Skeletal muscle tissue (tissue), 4 donors: ENCODE results near the gene IGF2BP1. TPM values are rescaled to one million over a fixed set of nuclear protein-coding genes. Genes with fewer than 3 reads are reported as not detected.

Experiments used
- H3K27ac ChIP-seq: one replicate; pipeline ENCODE4 v1.7.0; 2013; ENCODE audit warnings: mild to moderate bottlenecking, low read depth, low read length, inconsistent platforms
- H3K27me3 ChIP-seq, 3 donors: one replicate each; pipeline ENCODE4 v1.7.0; 2013; ENCODE audit warnings: low read length in 3 of 3; ENCODE audit not compliant: control insufficient read depth in 3 of 3, insufficient read depth in 3 of 3
- H3K36me3 ChIP-seq, 3 donors: one replicate each; pipeline ENCODE4 v1.7.0; 2013; ENCODE audit warnings: low read length in 3 of 3; ENCODE audit not compliant: control insufficient read depth in 3 of 3, insufficient read depth in 3 of 3
- H3K4me1 ChIP-seq, 3 donors: one replicate each; pipeline ENCODE4 v1.7.0; 2013; ENCODE audit warnings: low read length in 3 of 3, mild to moderate bottlenecking in 3 of 3; ENCODE audit not compliant: control insufficient read depth in 3 of 3, insufficient read depth in 3 of 3
- H3K4me3 ChIP-seq, 3 donors: one replicate each; pipeline ENCODE4 v1.7.0; 2013; ENCODE audit warnings: low read length in 3 of 3
- H3K9ac ChIP-seq, 3 donors: one replicate each; pipeline ENCODE4 v1.7.0; 2013; ENCODE audit warnings: low read length in 3 of 3, mild to moderate bottlenecking in 3 of 3, moderate library complexity in 2 of 3, low read depth in 1 of 3
- H3K9me3 ChIP-seq, 3 donors: one replicate each; pipeline ENCODE4 v1.7.0; 2013; ENCODE audit warnings: low read length in 3 of 3; ENCODE audit not compliant: control insufficient read depth in 3 of 3
- total RNA-seq: library from RNA; depleted of rRNA; stranded (reverse); fragments of >200 nt; gene quantifications from one replicate; pipeline ENCODE4 v1.2.3, GENCODE V29; 2014
- donor health status: Osteomylitis.

Gene IGF2BP1
- total RNA-seq, 1 donor from 2014 or later: 4.7 TPM

GRCh38 chr17:49049265-49049664, 52.1 kb downstream of the IGF2BP1 start:
- Histone ChIP-seq H3K36me3 (no peaks in the 10 kb centered on the region), H3K9me3 (no peaks in the 10 kb centered on the region), H3K9ac (no peak overlapping the region), H3K4me3 (no peak overlapping the region), H3K4me1 (peaks cover 0 to 3% (median 0%) of the 10 kb centered on the region in 3 donors), H3K27me3 (peaks cover 5 to 25% (median 14%) of the 10 kb centered on the region in 3 donors), H3K27ac (no peak overlapping the region)

GRCh38 chr17:49050611-49051010, 53.4 kb downstream of the IGF2BP1 start:
- H3K4me3 ChIP-seq: no peak overlapping the region
- peaks cover 0 to 3% (median 0%) of the 10 kb centered on the region in 3 donors for H3K4me1 ChIP-seq
- no peak overlapping the region for H3K9ac ChIP-seq
- no peaks in the 10 kb centered on the region for H3K36me3 ChIP-seq
- H3K27me3 ChIP-seq: peaks cover 3 to 25% (median 14%) of the 10 kb centered on the region in 3 donors
- no peak overlapping the region for H3K27ac ChIP-seq
- no peaks in the 10 kb centered on the region for H3K9me3 ChIP-seq

- no peak overlapping the region for H3K27ac ChIP-seq
- H3K36me3 ChIP-seq: no peaks in the 10 kb centered on the region
- H3K4me3 ChIP-seq: no peak overlapping the region
- H3K9ac ChIP-seq: no peak overlapping the region
- H3K4me1 ChIP-seq: peaks cover 0 to 3% (median 0%) of the 10 kb centered on the region in 3 donors
- no peaks in the 10 kb centered on the region for H3K9me3 ChIP-seq
- H3K27me3 ChIP-seq: peaks cover 3 to 21% (median 11%) of the 10 kb centered on the region in 3 donors
These were observed 54.1 kb downstream of the IGF2BP1 start for GRCh38 chr17:49051269-49051668.

GRCh38 chr17:49053171-49053829, 56.1 kb downstream of the IGF2BP1 start:
- Histone ChIP-seq H3K36me3 (no peaks in the 10 kb centered on the region), H3K9me3 (no peaks in the 10 kb centered on the region), H3K4me3 (no peak overlapping the region), H3K9ac (no peak overlapping the region), H3K27me3 (peaks cover 0 to 21% (median 11%) of the 10 kb centered on the region in 3 donors), H3K27ac (no peak overlapping the region), H3K4me1 (no peaks in the 10 kb centered on the region)

GRCh38 chr17:49054342-49055092, 57.3 kb downstream of the IGF2BP1 start:
- no peaks in the 10 kb centered on the region for H3K9me3 ChIP-seq
- H3K4me3 ChIP-seq: no peak overlapping the region
- peaks cover 0 to 11% (median 7%) of the 10 kb centered on the region in 3 donors for H3K27me3 ChIP-seq
- no peak overlapping the region for H3K9ac ChIP-seq
- no peaks in the 10 kb centered on the region for H3K36me3 ChIP-seq
- no peak overlapping the region for H3K27ac ChIP-seq
- no peaks in the 10 kb centered on the region for H3K4me1 ChIP-seq

- H3K27me3 ChIP-seq: peaks cover 0 to 11% (median 7%) of the 10 kb centered on the region in 3 donors
- no peak overlapping the region for H3K9ac ChIP-seq
- H3K4me3 ChIP-seq: no peak overlapping the region
- no peak overlapping the region for H3K27ac ChIP-seq
- H3K9me3 ChIP-seq: no peaks in the 10 kb centered on the region
- H3K4me1 ChIP-seq: no peaks in the 10 kb centered on the region
- no peaks in the 10 kb centered on the region for H3K36me3 ChIP-seq
These were observed 58.2 kb downstream of the IGF2BP1 start for GRCh38 chr17:49055181-49055927.

GRCh38 chr17:49061524-49061943, 64.3 kb downstream of the IGF2BP1 start:
- no peak overlapping the region for H3K9ac ChIP-seq
- peaks cover 0 to 7% (median 5%) of the 10 kb centered on the region in 3 donors for H3K27me3 ChIP-seq
- H3K4me3 ChIP-seq: no peak overlapping the region
- peaks cover 0 to 2% (median 0%) of the 10 kb centered on the region in 3 donors for H3K9me3 ChIP-seq
- H3K27ac ChIP-seq: no peak overlapping the region
- H3K36me3 ChIP-seq: no peaks in the 10 kb centered on the region
- H3K4me1 ChIP-seq: no peaks in the 10 kb centered on the region

GRCh38 chr17:49063652-49064051, 66.5 kb downstream of the IGF2BP1 start:
- H3K9me3 ChIP-seq: peaks cover 0 to 2% (median 0%) of the 10 kb centered on the region in 3 donors
- H3K27me3 ChIP-seq: peaks cover 0 to 5% (median 3%) of the 10 kb centered on the region in 3 donors
- no peak overlapping the region for H3K4me3 ChIP-seq
- no peaks in the 10 kb centered on the region for H3K36me3 ChIP-seq
- H3K9ac ChIP-seq: no peak overlapping the region
- no peaks in the 10 kb centered on the region for H3K4me1 ChIP-seq
- H3K27ac ChIP-seq: no peak overlapping the region

- no peaks in the 10 kb centered on the region for H3K36me3 ChIP-seq
- no peak overlapping the region for H3K9ac ChIP-seq
- H3K27ac ChIP-seq: no peak overlapping the region
- no peak overlapping the region for H3K4me3 ChIP-seq
- no peaks in the 10 kb centered on the region for H3K27me3 ChIP-seq
- peaks cover 0 to 2% (median 0%) of the 10 kb centered on the region in 3 donors for H3K9me3 ChIP-seq
- H3K4me1 ChIP-seq: no peaks in the 10 kb centered on the region
These were observed 70.0 kb downstream of the IGF2BP1 start for GRCh38 chr17:49067163-49067562.
